HL-60 (cell line): ENCODE data around the gene MYO1B.

Source experiments
- DNase-seq, 2 experiments: peaks; one replicate each; pipeline ENCODE4 v3.0.0-alpha.2; 2010 to 2020; ENCODE audit warnings: low read depth in 1 of 2, low spot score in 1 of 2
- H3K27ac ChIP-seq: fragments of 250-450 bp; sonication (Bioruptor Pico); replicated peaks from 2 replicates; pipeline ENCODE4 v1.5.1; 2020; ENCODE audit warnings: mild to moderate bottlenecking, moderate library complexity
- H3K27me3 ChIP-seq: fragments of 250-450 bp; sonication (Bioruptor Pico); 2 replicates; pipeline ENCODE4 v1.5.1; 2021; ENCODE audit warnings: mild to moderate bottlenecking, moderate library complexity; ENCODE audit not compliant: insufficient read depth, poor library complexity, severe bottlenecking
- H3K4me3 ChIP-seq: replicated peaks from 2 replicates; pipeline ENCODE4 v1.5.1; 2011; ENCODE audit warnings: mild to moderate bottlenecking, control low read depth, low read length; ENCODE audit not compliant: insufficient read depth
- GABPA ChIP-seq: IDR thresholded peaks from 2 replicates; pipeline ENCODE4 v1.6.1; 2012; ENCODE audit warnings: low read depth
- POLR2AphosphoS5 ChIP-seq: IDR thresholded peaks from 2 replicates; pipeline ENCODE4 v1.6.1; 2012; ENCODE audit warnings: low read depth
- SPI1 ChIP-seq: IDR thresholded peaks from 2 replicates; pipeline ENCODE4 v1.6.1; 2012; ENCODE audit warnings: low read depth, mild to moderate bottlenecking, borderline replicate concordance
- TF ChIP-seq, protein P1 (sequence below): IDR thresholded peaks from one replicate; pipeline ENCODE4 v1.5.1; 2011; ENCODE audit warnings: low read length, control low read depth, inconsistent platforms; ENCODE audit not compliant: insufficient read depth
- TF ChIP-seq, protein P2 (sequence below): IDR thresholded peaks from 2 replicates; pipeline ENCODE4 v1.6.1; 2012; ENCODE audit warnings: low read depth; ENCODE audit not compliant: insufficient replicate concordance

The MYO1B gene

DNA sequence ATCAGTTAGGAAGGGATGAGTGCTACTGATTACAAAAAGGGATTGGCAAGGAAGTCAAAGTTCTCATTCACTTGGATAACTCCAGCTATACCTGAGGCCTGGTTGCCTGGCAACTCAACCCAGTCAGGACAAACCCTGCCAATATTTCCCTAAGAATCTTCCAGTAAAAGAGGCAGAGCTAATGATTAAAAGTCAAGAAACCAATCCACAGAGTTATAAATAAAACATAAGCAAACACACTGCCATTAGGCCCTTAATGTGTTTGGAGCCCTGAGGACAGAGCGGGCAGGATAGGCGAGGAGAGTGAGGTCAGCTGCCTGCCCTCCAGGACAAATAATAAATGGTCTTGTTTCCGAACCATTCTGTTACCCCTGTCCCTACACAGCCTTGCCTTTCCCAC is 217.2 kb downstream of the MYO1B start:
- Histone ChIP-seq H3K27ac (no peak overlapping the region), H3K27me3 (no peaks in the 10 kb centered on the region), H3K4me3 (no peak overlapping the region)
- TF ChIP-seq GABPA (no peak), SPI1 (no peak), POLR2AphosphoS5 (no peak)
- TF ChIP-seq, protein P1, sequence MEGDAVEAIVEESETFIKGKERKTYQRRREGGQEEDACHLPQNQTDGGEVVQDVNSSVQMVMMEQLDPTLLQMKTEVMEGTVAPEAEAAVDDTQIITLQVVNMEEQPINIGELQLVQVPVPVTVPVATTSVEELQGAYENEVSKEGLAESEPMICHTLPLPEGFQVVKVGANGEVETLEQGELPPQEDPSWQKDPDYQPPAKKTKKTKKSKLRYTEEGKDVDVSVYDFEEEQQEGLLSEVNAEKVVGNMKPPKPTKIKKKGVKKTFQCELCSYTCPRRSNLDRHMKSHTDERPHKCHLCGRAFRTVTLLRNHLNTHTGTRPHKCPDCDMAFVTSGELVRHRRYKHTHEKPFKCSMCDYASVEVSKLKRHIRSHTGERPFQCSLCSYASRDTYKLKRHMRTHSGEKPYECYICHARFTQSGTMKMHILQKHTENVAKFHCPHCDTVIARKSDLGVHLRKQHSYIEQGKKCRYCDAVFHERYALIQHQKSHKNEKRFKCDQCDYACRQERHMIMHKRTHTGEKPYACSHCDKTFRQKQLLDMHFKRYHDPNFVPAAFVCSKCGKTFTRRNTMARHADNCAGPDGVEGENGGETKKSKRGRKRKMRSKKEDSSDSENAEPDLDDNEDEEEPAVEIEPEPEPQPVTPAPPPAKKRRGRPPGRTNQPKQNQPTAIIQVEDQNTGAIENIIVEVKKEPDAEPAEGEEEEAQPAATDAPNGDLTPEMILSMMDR, result no peak
- TF ChIP-seq, protein P2, sequence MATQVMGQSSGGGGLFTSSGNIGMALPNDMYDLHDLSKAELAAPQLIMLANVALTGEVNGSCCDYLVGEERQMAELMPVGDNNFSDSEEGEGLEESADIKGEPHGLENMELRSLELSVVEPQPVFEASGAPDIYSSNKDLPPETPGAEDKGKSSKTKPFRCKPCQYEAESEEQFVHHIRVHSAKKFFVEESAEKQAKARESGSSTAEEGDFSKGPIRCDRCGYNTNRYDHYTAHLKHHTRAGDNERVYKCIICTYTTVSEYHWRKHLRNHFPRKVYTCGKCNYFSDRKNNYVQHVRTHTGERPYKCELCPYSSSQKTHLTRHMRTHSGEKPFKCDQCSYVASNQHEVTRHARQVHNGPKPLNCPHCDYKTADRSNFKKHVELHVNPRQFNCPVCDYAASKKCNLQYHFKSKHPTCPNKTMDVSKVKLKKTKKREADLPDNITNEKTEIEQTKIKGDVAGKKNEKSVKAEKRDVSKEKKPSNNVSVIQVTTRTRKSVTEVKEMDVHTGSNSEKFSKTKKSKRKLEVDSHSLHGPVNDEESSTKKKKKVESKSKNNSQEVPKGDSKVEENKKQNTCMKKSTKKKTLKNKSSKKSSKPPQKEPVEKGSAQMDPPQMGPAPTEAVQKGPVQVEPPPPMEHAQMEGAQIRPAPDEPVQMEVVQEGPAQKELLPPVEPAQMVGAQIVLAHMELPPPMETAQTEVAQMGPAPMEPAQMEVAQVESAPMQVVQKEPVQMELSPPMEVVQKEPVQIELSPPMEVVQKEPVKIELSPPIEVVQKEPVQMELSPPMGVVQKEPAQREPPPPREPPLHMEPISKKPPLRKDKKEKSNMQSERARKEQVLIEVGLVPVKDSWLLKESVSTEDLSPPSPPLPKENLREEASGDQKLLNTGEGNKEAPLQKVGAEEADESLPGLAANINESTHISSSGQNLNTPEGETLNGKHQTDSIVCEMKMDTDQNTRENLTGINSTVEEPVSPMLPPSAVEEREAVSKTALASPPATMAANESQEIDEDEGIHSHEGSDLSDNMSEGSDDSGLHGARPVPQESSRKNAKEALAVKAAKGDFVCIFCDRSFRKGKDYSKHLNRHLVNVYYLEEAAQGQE, result no peak
- DNase-seq, result no peak

DNA sequence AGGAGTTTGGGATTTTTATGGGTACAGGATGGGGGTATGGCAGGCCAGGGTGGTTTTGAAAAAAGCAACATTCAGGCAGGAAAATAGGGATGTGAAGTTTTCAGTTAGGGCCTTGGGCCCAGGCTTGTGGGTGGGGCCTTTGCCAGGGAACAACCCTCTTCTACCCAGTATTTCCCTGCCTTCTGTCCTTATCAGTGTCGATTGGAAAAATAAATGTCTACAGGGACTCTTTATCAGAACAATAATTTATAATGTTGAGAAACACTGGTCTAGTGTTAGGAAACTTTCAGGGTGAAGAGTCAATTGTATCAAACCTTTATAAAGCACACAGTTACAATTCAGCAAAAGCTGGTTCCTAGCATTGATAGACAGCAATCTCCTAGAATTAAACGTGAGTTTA is 218.6 kb downstream of the MYO1B start:
- Histone ChIP-seq H3K27ac (no peak overlapping the region), H3K27me3 (no peaks in the 10 kb centered on the region), H3K4me3 (no peak overlapping the region)
- TF ChIP-seq GABPA (no peak), POLR2AphosphoS5 (no peak), SPI1 (no peak)
- TF ChIP-seq, protein P1, result no peak
- TF ChIP-seq, protein P2, result no peak
- DNase-seq, result no peak

DNA sequence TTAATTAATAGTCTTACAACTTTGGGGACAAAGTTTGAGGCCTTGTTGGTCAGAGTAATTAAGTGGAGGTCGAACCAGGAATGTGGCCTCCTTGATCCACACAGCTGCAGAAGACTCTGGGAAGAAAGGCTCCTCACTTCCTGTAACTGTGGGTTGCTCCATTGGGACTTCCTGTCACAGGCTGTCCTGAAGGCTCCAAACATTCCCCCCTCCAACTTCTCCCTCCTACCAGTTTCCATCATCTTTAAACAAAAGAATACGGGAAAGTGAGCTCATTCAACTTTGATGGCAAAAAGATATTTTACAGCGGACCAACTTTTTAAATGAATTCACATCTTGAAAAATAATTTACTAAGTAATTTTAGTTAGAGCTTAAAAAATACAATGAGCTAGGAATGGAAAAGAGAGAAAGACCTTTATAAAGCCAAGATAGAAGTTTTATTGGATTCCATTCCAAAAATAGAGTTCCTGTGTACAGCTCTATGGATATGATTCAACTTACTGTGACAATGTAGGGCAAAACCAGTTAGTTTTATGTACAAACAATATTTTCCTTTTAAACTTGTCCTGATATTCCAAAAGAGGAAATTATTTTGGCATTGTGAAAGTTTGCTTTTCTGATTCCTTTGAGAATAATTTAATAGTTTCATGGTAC is 220.7 kb downstream of the MYO1B start:
- H3K27ac ChIP-seq, result no peak overlapping the region
- TF ChIP-seq POLR2AphosphoS5 (no peak), SPI1 (no peak), GABPA (no peak)
- TF ChIP-seq, protein P2, result no peak
- TF ChIP-seq, protein P1, result no peak
- DNase-seq, result no peak
- no peaks in the 10 kb centered on the region for H3K27me3 ChIP-seq
- no peak overlapping the region for H3K4me3 ChIP-seq
